Measurements from ENCODE around the gene HRG.

The HRG gene

GRCh38 chr3:186668426-186668825, 2.6 kb downstream of the HRG start:
- H3K9ac ChIP-seq (ENCODE audit: low read length) = no peak overlapping the region
- H2BK12ac ChIP-seq (ENCODE audit: low read length in 2 of 2) = no peak overlapping the region
- no peak overlapping the region for H3K4me2 ChIP-seq (ENCODE audit: low read length, poor library complexity, severe bottlenecking)
- no peak overlapping the region for H2AFZ ChIP-seq (ENCODE audit: low read depth, low read length)
- no peaks in the 10 kb centered on the region for H3K9me3 ChIP-seq (ENCODE audit: control insufficient read depth, low read length)
- no peak for DNase-seq
- H3K18ac ChIP-seq (ENCODE audit: low read depth in 1 of 2, low read length in 2 of 2) = no peak overlapping the region
- peaks cover 53 to 60% of the 10 kb centered on the region in 2 experiments for H3K27me3 ChIP-seq (ENCODE audit: control insufficient read depth in 1 of 2, insufficient read depth in 1 of 2, low read length in 2 of 2)
- H3K36me3 ChIP-seq (ENCODE audit: control insufficient read depth in 1 of 2, insufficient read depth in 2 of 2, low read depth in 1 of 2, low read length in 2 of 2) = no peaks in the 10 kb centered on the region
- H3K79me1 ChIP-seq (replicated peaks; ENCODE audit: low read length, poor library complexity, severe bottlenecking) = no peaks in the 10 kb centered on the region
- H2BK5ac ChIP-seq (ENCODE audit: low read depth, low read length, poor library complexity, severe bottlenecking) = no peak overlapping the region
- no peak overlapping the region for H4K8ac ChIP-seq (ENCODE audit: low read length)
- no peak overlapping the region for H2BK120ac ChIP-seq (ENCODE audit: low read depth, low read length)
- H3K23ac ChIP-seq (ENCODE audit: low read length in 2 of 2) = no peak overlapping the region
- no peak overlapping the region for H4K91ac ChIP-seq (ENCODE audit: low read length)
- H3K4me1 ChIP-seq (ENCODE audit: control insufficient read depth, insufficient read depth, low read depth, low read length) = no peaks in the 10 kb centered on the region
- WGBS = 83% methylated on average over 4 of the region's 6 CpGs
- H3K14ac ChIP-seq (ENCODE audit: low read length in 2 of 2) = no peak overlapping the region
- H2AK5ac ChIP-seq (ENCODE audit: low read length, severe bottlenecking) = no peak overlapping the region
- no peak overlapping the region for H3K4me3 ChIP-seq (ENCODE audit: insufficient read depth in 1 of 2, low read depth in 1 of 2, low read length in 2 of 2)
- no peak overlapping the region for H2BK15ac ChIP-seq (ENCODE audit: low read depth, poor library complexity, severe bottlenecking)
- no peak overlapping the region for H3K4ac ChIP-seq (ENCODE audit: low read depth in 1 of 2, low read length in 2 of 2)
- H3K27ac ChIP-seq (ENCODE audit: low read length, poor library complexity, severe bottlenecking) = no peak overlapping the region

GRCh38 chr3:186669378-186670084, 3.7 kb downstream of the HRG start:
- H4K91ac ChIP-seq (ENCODE audit: low read length) = no peak overlapping the region
- H3K4me3 ChIP-seq (ENCODE audit: insufficient read depth in 1 of 2, low read depth in 1 of 2, low read length in 2 of 2) = no peak overlapping the region
- H3K79me1 ChIP-seq (replicated peaks; ENCODE audit: low read length, poor library complexity, severe bottlenecking) = no peaks in the 10 kb centered on the region
- H3K4ac ChIP-seq (ENCODE audit: low read depth in 1 of 2, low read length in 2 of 2) = no peak overlapping the region
- no peak for DNase-seq
- H3K4me2 ChIP-seq (ENCODE audit: low read length, poor library complexity, severe bottlenecking) = no peak overlapping the region
- H3K27me3 ChIP-seq (ENCODE audit: control insufficient read depth in 1 of 2, insufficient read depth in 1 of 2, low read length in 2 of 2) = peaks cover 54 to 57% of the 10 kb centered on the region in 2 experiments
- H3K9ac ChIP-seq (ENCODE audit: low read length) = no peak overlapping the region
- H2BK5ac ChIP-seq (ENCODE audit: low read depth, low read length, poor library complexity, severe bottlenecking) = no peak overlapping the region
- WGBS = 78% methylated on average over 1 of the region's 2 CpGs
- H3K9me3 ChIP-seq (ENCODE audit: control insufficient read depth, low read length) = no peaks in the 10 kb centered on the region
- H3K18ac ChIP-seq (ENCODE audit: low read depth in 1 of 2, low read length in 2 of 2) = no peak overlapping the region
- no peak overlapping the region for H2BK12ac ChIP-seq (ENCODE audit: low read length in 2 of 2)
- no peak overlapping the region for H3K27ac ChIP-seq (ENCODE audit: low read length, poor library complexity, severe bottlenecking)
- H2BK120ac ChIP-seq (ENCODE audit: low read depth, low read length) = no peak overlapping the region
- H3K4me1 ChIP-seq (ENCODE audit: control insufficient read depth, insufficient read depth, low read depth, low read length) = no peaks in the 10 kb centered on the region
- H2AK5ac ChIP-seq (ENCODE audit: low read length, severe bottlenecking) = no peak overlapping the region
- H3K14ac ChIP-seq (ENCODE audit: low read length in 2 of 2) = no peak overlapping the region
- H3K36me3 ChIP-seq (ENCODE audit: control insufficient read depth in 1 of 2, insufficient read depth in 2 of 2, low read depth in 1 of 2, low read length in 2 of 2) = no peaks in the 10 kb centered on the region
- H3K23ac ChIP-seq (ENCODE audit: low read length in 2 of 2) = no peak overlapping the region
- H2AFZ ChIP-seq (ENCODE audit: low read depth, low read length) = no peak overlapping the region
- H4K8ac ChIP-seq (ENCODE audit: low read length) = no peak overlapping the region
- H2BK15ac ChIP-seq (ENCODE audit: low read depth, poor library complexity, severe bottlenecking) = no peak overlapping the region

- H3K18ac ChIP-seq (ENCODE audit: low read depth in 1 of 2, low read length in 2 of 2) = no peak overlapping the region
- H3K4me3 ChIP-seq (ENCODE audit: insufficient read depth in 1 of 2, low read depth in 1 of 2, low read length in 2 of 2) = no peak overlapping the region
These were observed 4.3 kb downstream of the HRG start for GRCh38 chr3:186670155-186670554.

DNA sequence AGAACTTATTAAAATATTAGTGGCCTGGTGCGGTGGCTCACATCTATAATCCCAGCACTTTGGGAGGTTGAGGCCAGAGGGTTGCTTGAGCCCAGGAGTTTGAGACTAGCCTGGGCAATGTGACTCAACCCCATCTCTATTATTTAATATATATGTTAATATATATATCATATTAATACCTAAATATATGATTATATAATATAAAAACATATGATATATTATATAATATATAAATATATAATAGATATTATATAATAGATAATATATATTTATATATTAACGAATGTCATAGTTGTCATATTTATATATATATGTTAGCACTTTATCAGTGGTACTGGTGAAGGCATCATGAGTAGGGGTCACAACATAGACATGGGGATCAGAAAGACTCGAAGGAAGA, 5.2 kb downstream of the HRG start:
- Histone ChIP-seq H3K27ac (ENCODE audit: low read length, poor library complexity, severe bottlenecking) (no peak overlapping the region), H3K79me1 (replicated peaks; ENCODE audit: low read length, poor library complexity, severe bottlenecking) (no peaks in the 10 kb centered on the region), H3K4me2 (ENCODE audit: low read length, poor library complexity, severe bottlenecking) (no peak overlapping the region), H4K8ac (ENCODE audit: low read length) (no peak overlapping the region), H2AK5ac (ENCODE audit: low read length, severe bottlenecking) (no peak overlapping the region), H2BK5ac (ENCODE audit: low read depth, low read length, poor library complexity, severe bottlenecking) (no peak overlapping the region), H3K18ac (ENCODE audit: low read depth in 1 of 2, low read length in 2 of 2) (no peak overlapping the region), H3K9me3 (ENCODE audit: control insufficient read depth, low read length) (no peaks in the 10 kb centered on the region), H2BK12ac (ENCODE audit: low read length in 2 of 2) (no peak overlapping the region), H3K4ac (ENCODE audit: low read depth in 1 of 2, low read length in 2 of 2) (no peak overlapping the region), H3K27me3 (ENCODE audit: control insufficient read depth in 1 of 2, insufficient read depth in 1 of 2, low read length in 2 of 2) (peaks cover 51 to 52% of the 10 kb centered on the region in 2 experiments), H3K9ac (ENCODE audit: low read length) (no peak overlapping the region), H2BK15ac (ENCODE audit: low read depth, poor library complexity, severe bottlenecking) (no peak overlapping the region), H3K23ac (ENCODE audit: low read length in 2 of 2) (no peak overlapping the region), H2BK120ac (ENCODE audit: low read depth, low read length) (no peak overlapping the region), H2AFZ (ENCODE audit: low read depth, low read length) (no peak overlapping the region), H4K91ac (ENCODE audit: low read length) (no peak overlapping the region), H3K14ac (ENCODE audit: low read length in 2 of 2) (no peak overlapping the region), H3K4me1 (ENCODE audit: control insufficient read depth, insufficient read depth, low read depth, low read length) (no peaks in the 10 kb centered on the region), H3K36me3 (ENCODE audit: control insufficient read depth in 1 of 2, insufficient read depth in 2 of 2, low read depth in 1 of 2, low read length in 2 of 2) (no peaks in the 10 kb centered on the region), H3K4me3 (ENCODE audit: insufficient read depth in 1 of 2, low read depth in 1 of 2, low read length in 2 of 2) (no peak overlapping the region)
- DNase-seq = no peak
- 85% methylated on average over 2 of the region's 3 CpGs for WGBS

More at GRCh38 chr3:186670155-186670554, 4.3 kb downstream of the HRG start:
- no peaks in the 10 kb centered on the region for H3K9me3 ChIP-seq (ENCODE audit: control insufficient read depth, low read length)
- H3K14ac ChIP-seq (ENCODE audit: low read length in 2 of 2) = no peak overlapping the region
- H3K4ac ChIP-seq (ENCODE audit: low read depth in 1 of 2, low read length in 2 of 2) = no peak overlapping the region
- no peak overlapping the region for H3K9ac ChIP-seq (ENCODE audit: low read length)
- no peak overlapping the region for H2BK12ac ChIP-seq (ENCODE audit: low read length in 2 of 2)
- no peaks in the 10 kb centered on the region for H3K4me1 ChIP-seq (ENCODE audit: control insufficient read depth, insufficient read depth, low read depth, low read length)
- no peak overlapping the region for H2BK15ac ChIP-seq (ENCODE audit: low read depth, poor library complexity, severe bottlenecking)
- no peak for DNase-seq
- no peak overlapping the region for H4K91ac ChIP-seq (ENCODE audit: low read length)
- no peak overlapping the region for H2AK5ac ChIP-seq (ENCODE audit: low read length, severe bottlenecking)
- H2AFZ ChIP-seq (ENCODE audit: low read depth, low read length) = no peak overlapping the region
- no peaks in the 10 kb centered on the region for H3K36me3 ChIP-seq (ENCODE audit: control insufficient read depth in 1 of 2, insufficient read depth in 2 of 2, low read depth in 1 of 2, low read length in 2 of 2)
- peaks cover 56 to 59% of the 10 kb centered on the region in 2 experiments for H3K27me3 ChIP-seq (ENCODE audit: control insufficient read depth in 1 of 2, insufficient read depth in 1 of 2, low read length in 2 of 2)
- no peak overlapping the region for H3K23ac ChIP-seq (ENCODE audit: low read length in 2 of 2)
- H4K8ac ChIP-seq (ENCODE audit: low read length) = no peak overlapping the region
- H2BK5ac ChIP-seq (ENCODE audit: low read depth, low read length, poor library complexity, severe bottlenecking) = no peak overlapping the region
- no peak overlapping the region for H3K27ac ChIP-seq (ENCODE audit: low read length, poor library complexity, severe bottlenecking)
- no peak overlapping the region for H3K4me2 ChIP-seq (ENCODE audit: low read length, poor library complexity, severe bottlenecking)
- no peak overlapping the region for H2BK120ac ChIP-seq (ENCODE audit: low read depth, low read length)
- H3K79me1 ChIP-seq (replicated peaks; ENCODE audit: low read length, poor library complexity, severe bottlenecking) = no peaks in the 10 kb centered on the region
